Measurements from ENCODE around the gene RANBP6.
A peak's percentile ranks its signal among the peaks of the same experiment; 100 is the strongest.
"Not testable (repeated sequence)": the region's sequence is repeated elsewhere in the genome, so short reads cannot be mapped to it uniquely, and the experiment has no call there.

The RANBP6 gene

DNA sequence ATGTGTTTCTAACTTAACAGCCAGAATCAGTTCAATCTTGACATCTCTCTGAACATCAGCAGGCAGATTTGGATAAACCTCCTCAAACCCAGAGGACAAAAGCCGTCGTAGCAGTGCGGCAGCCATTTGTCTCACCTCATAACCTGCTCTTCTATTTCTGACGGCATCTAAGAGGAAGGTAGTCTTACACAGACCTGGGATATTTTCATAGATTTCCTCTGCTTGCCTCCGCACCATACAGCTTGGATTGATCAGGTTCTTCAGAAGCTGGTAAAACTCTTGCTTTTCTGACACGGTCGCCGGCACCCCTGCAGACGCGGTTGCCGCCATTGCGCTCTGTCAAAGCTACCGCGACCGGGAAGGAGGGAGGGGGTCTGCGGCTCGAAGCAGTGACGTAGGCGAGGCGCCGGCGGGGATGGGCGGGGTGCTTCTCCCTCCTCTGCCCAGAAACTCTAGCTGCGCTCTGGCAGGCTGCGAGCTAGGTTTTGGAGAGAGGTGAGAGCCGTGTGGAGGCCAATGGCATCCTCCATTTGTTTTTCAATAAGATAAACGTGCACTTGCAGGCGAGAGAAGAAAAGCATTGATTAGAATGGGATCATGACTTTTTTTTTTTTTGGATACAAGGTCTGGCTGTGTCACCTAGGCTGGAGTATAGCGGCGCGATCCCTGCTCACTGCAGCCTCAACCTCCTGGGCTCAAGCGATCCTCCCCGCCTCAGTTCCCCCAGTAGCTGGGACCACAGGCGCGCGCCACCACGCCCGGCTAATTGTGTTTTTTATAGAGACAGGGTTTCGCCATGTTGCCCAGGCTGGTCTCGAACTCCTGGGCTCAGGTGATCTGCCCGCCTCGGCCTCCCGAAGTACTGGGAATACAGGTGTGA, at the start of gene RANBP6:
RANBP6 (minus strand) TSS at position 347 of the 880 bp plus-strand sequence; CDS start at position 330, 17 bp downstream.
- peak; percentile 83 for DNase-seq

DNA sequence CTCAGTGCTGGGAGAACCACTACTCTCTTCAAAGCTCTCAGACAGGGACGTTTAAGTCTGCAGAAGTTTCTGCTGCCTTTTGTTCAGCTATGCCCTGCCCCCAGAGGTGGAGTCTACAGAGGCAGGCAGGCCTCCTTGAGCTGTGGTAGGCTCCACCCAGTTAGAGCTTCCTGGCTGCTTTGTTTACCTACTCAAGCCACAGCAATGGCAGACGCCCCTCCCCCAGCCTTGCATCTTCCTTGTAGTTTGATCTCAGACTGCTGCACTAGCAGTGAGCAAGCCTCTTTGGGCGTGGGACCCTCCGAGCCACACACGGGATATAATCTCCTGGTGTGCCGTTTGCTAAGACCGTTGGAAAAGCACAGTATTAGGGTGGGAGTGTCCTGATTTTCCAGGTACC, 47.7 kb upstream of the RANBP6 start:
- DNase-seq: not testable (repeated sequence)

DNA sequence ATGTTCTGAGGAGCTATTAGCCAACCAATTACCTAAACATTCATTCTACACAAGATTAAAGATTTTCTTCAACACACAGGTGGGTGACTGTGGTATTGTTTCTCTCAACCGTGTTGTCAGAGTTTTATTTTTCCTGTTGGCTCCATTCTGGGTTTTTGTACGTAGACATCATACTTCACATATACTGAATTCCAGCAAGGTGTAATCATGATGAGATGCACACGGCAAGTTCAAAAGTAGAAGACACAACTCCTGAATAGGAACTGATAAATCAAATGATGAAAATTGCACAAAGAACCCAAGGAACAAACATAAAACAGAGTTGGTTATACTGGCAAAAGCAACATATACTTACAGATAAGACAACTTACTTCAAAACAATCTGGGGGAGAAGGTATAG, 40.2 kb upstream of the RANBP6 start:
- DNase-seq: no peak

DNA sequence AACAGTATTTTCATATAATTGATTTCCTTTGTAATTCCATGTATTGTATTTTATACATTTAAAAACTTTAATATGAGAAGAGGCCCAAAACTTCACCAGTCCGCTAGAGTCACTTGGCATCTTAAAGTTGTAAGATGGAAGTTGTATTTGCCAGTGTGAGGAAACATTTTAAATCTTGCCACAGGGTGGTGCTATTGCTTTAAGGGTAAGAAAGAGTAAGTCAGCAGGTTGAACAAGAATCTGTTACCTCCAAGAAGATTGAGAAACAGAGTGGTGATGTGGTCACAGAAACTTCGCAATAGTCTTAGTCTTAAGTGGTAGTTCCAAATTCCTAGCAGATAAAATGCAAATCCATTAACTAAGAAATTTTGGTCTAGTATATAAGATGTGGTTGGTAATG, 39.8 kb upstream of the RANBP6 start:
- peak; percentile 70 for DNase-seq

DNA sequence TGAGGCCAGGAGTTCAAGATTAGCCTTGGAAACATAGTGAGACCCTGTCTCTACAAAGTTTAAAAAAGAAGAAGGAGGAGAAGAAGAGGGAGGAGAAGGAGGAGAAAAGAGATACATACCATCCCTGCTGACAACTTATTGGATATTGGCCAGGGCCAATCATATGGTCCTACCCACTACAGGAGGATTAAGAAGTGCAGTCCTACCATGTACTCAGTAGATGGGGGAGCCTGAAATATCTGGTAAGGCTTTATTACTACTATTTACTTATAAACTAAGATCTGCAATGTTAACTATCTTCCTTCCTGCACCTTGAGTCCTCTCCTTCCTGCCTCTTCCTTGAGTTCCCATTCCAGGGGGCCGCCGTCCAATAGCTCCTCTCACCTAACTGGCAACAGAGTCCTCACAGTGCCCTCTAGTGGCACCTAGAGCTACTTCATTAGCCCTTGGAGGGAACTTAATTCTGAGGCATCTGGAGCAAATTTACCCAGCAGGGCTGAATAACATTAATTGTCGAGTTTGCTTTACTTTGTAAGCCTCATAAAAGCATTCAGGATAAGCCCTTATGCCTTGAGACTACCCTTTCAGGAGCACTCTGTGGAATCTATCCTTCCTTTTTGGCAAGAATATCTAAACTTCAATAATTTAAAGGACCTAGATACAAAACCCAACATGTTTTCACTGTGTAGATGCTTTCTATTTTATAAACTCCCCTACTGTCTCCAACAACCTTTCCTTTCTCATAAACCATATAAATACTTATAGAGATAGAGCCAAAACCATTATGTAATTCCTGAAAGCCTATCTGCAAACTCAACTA, 39.1 kb upstream of the RANBP6 start:
- DNase-seq: peak; percentile 72

DNA sequence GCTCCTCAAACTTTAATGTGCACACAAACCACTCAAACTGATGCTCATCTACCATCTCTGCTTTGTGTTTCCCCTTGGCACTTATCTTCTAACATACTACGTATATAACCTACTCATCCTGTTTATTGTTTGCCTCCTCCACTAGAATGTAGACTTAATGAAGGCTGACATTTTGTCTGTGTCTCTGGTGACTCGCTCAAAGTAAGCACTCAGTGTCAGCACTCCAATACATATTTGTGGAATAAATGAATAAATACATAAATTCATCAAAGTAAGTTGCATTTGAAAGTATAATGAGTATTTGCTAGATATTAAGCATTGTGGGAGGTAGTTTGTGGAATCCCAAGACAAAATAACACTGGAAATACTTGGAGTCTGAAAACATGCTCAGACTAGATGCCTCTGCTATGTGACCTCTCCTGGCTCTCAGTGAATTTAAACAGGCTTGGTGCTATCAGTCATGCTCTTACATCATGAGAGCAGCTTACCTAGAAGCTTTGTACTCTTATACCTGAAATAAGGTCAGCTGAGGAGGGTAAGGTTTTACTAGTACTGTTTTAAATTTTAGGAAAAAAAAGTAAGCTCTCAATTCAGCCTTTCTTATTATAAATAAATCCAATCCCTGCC, 37.0 kb upstream of the RANBP6 start:
- DNase-seq: no peak

DNA sequence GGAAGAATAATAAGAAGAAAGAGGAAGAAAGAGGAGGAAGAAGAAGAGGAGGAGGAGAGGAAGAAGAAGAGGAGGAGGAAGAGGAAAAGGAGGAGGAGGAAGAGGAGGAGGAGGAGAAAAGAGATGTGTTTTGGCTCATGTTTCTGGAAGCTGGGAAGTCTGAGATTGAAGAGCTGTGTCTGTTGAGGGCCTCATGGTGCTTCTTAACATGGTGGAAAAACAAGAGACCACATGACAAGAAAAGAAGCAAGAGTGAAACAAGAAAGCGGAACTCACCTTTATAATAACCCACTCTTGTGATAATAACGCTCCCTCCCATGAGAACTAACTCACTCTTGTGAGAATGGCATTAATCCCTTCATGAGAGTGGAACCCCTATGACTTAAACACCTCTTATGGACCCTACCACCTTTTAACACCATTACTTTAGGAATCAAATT, 36.1 kb upstream of the RANBP6 start:
- DNase-seq: no peak

DNA sequence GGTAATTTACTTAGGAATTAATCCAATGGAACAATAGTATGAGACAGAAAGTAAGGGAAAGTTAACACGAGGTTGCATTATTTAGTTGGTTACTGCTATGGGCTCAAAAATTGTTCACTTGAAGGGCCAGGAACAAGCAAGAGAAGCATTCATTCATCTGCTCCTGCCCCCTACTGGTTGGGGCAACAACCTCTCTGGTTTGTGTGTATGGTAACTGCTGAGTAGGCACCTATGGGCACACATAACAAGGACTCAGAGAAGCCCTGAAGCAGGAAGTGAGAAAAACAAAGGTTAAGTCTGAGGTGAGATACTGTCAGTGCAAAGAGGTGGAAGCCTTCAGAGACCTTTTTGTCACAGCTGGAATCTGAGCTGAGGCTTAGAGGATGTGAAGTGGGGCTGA, 34.4 kb upstream of the RANBP6 start:
- no peak for DNase-seq

DNA sequence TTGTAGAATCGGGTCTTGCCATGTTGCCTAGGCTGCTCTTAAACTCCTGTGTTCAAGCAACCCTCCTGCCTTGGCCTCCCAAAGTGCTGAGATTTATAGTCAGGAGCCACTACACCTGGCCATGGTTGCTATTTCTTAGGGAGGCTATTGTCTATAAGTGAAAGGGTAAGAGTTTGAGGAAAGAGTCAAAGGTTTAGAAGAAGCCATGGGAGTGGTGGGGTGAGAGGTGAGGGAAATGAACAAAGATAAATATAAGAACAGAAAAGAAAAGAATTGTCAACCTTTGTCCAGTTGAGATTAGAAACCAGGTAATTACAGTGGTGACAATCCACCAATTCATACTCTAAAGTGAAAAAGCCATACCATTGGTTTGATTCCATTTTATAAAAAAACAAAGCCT, 32.6 kb upstream of the RANBP6 start:
- DNase-seq: no peak

DNA sequence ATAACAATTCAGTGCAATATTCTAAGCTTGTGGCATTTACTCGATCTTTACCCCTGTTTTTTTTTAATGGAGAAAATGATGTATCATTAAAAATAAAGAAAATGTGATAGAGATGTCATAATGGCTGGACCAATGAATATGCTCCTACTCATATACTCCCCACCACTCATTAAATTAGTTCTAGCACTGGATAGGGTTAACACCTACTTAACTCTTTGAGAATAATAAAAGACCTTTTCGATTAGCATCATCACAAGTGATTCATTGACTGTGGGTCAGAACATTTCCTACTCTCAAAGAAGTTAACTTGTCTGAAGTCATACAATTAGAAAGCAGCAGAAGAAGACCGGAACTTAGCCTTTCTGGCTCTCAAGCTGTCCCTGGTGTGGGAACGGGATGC, 31.6 kb upstream of the RANBP6 start:
- DNase-seq: no peak

DNA sequence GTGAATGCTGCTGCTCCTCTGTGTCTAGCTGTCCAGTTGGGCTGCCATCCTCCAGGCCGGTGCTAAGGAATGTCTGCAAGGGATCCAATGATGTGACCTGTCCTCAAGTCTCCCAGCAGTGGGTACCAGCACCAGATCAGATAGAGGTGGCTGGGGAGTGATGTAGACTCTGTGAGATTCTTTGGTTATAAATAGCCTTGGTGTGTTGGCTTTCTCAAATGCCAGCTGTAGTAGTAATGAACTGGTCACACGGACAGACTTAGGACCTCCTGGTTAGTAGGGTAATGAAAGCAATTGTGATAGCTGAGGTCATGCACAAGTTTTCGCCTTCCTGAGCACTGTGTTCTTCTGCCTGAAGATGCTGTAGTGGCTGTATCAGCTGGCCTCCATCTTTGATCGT, 29.9 kb upstream of the RANBP6 start:
- DNase-seq: no peak

DNA sequence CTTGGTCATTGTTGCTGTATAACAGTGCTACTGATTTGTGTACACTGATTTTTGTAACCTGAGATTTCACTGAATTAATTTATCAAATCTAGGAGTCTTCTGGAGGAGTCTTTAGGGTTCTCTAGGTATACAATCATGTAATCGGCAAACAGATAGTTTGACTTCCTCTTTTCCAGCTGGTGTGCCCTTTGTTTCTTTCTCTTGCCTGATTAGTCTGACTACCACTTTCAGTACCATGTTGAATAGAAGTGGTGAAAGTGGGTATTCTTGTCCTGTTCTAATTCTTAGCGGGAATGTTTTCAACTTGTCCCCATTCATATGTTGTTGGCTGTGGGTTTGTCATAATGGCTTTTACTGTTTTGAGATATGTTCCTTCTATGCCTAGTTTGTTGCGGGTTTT, 24.7 kb upstream of the RANBP6 start:
- DNase-seq: no peak

DNA sequence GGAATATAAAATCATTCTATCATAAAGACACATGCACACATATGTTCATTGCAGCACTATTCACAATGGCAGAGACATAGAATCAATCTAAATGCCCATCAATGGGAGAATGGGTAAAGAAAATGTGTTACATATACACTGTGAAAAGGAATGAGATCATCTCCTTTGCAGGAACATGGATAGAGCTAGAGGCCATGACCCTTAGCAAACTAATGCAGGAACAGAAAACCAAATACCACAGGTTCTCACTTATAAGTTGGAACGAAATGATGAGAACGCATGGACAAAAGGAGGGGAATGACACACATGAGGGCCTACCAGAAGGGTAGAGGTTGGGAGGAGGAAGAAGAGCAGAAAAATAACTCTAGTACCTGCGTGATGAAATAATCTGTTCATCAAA, 21.0 kb upstream of the RANBP6 start:
- no peak for DNase-seq

DNA sequence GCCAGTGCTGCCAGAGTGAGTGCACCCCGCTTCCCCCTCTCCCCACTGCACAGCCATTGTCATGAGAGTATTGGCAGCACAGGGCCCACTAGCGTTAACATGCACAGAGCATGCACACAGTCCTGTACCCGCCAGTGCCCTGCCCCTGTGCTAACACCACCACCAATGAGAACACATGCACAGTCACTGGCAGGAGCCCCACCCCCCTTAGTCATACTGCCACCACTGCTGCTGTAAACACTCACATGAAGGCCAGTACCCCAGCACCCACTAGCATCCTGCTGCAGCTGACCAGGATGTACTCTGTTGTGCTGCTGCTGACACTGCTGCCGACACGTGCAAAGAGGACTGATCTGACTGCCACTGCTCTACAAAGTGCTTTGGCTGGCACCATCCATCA, 19.5 kb upstream of the RANBP6 start:
- no peak for DNase-seq

DNA sequence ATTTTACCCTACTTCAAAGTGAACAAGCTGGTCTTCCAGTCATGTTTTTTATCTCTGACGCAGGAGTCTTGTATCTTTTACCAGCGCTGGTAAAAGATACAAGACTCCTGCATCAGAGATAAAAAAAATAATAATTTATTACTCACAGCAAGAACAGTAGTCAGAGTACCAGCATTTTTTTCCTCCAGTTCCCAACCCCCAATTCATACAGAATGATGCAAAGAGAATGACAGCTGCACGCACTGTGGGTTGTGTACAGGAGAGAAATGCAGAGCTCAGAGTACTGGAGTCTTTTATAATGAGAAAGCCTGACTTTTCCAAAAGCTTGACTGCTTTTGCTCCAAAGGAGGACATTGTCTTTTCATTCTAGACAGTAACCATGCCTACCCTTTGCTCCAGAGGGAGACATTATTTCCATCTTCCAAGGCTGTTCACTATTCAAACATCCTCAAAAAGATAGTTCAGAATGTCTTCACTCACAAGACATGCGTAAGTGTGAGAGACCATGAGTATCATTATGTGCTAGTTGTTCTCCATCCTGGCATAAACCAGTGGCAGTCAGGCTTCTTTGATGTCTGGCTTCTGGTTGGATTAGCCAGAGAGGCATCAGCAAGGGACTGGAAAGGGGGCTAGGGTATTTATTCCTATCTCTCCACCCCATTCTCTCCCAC, 14.3 kb upstream of the RANBP6 start:
- no peak for DNase-seq

DNA sequence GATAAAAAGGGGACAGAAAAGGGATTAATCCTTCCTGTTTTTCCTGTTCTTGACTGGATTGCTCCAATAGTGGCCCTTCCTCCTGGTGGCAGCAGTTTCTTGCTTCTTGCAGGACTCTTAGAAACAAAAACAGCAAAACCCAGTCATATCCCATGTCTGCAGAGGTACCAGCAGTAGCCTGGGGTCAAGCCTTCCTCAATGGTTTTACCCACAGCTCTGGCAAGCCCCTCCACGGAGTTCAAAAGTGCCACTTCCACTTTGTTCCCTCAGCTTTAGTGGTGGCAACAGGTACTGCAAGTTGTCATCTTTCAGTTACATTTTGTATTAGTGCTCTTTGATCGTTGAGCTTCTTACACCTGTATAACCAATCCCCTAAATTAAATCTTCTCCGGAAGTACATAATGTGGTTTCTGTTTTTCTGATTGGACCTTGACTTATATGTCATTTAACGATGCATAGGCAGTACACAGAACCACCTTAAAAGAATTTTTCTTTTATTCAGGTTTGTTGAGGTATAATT, 8.7 kb upstream of the RANBP6 start:
- no peak for DNase-seq

DNA sequence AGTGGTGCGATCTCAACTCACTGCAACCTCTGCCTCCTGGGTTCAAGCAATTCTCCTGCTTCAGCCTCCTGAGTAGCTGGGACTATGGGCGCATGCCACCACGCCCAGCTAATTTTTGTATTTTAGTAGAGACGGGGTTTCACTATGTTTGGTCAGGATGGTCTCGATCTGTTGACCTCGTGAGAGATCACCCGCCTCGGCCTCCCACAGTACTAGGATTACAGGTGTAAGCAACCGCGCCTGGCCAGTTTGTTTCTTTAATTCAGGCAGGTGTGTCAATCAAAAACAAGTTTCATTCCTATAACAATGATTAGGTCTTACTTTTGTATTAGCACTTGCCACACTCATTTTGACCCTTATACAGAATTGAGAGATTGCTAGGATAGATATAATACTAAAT, 1.6 kb upstream of the RANBP6 start:
- DNase-seq: not testable (repeated sequence)

DNA sequence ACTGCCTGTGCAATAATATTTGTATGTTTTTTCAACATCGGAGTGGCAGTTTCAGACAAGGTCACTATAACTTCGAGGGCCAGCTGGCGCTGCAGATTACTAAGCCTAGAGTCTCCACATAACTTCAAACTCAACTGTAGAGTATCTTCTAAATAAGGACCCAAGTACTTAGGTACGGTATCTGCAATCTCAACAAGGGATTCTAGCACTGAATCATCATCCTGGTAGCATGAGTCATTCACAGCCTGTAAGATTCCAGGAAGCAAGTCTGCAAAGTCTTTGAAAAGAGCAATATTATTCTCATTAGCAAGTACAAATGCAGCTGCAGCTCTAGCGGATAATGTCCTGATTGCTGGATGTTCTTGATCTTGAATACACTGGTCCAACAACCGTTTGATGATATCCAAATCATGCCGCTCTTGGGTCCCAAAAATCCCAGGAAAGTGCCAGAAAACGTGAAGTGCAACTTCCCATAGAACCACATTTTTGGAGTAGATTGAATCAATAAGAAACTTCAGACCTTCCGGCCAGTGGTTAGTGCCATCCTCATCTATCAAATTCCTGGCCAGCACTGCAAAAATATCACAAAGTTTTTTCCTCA, 654 bp downstream of the RANBP6 start:
- peak; percentile 81 for DNase-seq

DNA sequence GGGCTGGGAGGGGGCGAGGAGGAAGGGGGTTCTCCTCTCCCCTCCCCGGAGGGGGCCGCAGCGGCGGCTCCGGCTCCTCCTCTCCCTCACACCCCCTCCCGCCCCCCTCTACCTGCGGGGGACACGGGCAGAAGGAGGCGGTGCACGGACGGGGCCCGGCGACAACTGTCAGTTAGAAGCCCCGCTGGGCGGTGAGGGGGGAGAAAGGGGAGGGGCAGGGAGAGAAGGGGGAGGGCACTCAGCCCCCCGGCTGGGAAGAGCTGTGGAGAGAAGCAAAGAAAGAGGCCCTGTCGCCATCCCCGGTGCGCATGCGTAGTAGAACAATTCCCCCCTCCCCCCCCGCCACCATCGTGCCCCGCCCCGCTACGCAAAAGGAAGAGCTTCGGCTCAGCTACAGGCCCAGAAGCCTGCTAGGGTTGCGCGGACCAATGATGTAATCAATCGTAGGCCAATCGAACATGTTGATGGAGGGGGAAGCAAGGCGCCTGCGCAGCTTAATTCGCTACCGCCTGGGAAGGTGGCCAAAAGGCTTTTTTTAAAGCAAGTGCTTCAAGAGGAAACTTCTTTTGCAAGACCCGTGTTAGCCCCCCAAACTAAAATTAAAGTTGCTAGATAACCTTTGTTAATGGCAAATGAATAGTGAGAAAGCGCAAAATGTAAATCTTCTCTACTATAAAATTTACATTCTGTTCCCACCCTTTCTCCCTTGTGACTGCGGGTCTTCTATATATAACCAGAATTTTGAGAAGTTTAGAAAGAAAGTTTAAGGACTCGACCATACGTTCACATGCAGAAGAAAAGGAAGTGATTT, 7.0 kb downstream of the RANBP6 start:
- DNase-seq: peak; percentile 99

DNA sequence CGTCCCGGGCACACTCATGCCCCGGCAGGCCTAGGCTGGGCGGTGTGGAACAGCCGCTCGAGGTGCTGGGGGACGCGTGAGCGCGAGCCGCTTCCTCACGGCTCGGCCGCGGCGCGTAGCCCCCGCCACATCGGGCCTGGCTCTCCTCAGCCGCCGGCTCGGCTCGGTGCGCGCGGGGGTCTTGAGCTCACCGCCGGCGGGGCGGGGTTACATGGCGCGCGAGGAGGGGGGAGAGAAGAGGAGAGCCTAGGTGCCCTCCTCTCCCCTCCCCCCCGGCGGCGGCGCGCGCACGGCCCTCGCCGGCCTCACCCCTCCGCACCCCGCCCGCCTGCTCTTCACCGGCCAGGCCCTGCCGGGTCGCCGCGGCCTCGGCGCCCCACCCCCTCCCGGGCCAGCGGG, 7.7 kb downstream of the RANBP6 start:
- peak; percentile 68 for DNase-seq

DNA sequence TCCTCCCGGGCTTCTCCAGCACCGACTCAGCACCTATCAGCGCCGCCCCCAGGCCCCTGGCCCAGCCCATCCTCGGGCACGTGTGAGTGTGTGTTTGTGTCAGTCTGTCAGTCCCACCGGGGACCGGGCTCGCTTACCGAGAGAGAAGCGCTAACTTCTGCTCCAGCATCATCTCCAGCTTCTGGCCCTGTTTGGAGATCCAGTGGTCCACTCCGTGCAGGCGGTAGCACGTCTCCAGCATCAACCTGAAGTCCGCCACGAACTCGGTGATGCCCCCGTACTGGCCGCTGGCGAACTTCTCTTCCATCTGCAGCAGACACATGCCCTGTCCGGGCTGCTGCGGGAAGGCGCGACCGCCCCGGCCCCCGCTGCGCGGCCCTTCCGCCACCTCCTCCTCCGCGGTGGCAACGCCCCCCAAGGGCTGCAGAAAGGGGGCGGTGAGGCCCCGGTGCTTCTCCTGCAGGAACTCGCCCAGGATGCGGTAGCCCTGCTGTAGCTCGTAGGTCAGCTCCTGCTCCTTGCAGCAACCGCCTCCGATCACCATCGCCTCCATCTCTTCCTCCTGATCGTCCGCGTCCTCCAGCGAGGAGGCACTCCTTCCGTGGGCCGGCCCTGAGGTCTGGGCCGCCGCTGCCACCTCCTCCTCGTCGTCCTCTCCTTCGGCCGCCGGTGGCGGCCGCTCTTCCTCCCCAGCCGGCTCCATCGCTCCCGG, 8.2 kb downstream of the RANBP6 start:
- DNase-seq: peak; percentile 82

Measured in fibroblast of skin of right biceps (primary cell).